Esophagus squamous epithelium (tissue), 5 donors: ENCODE results near the gene SLC6A19. TPM values are rescaled to one million over a fixed set of nuclear protein-coding genes. Genes with fewer than 3 reads are reported as not detected.

Source experiments
- DNase-seq: peaks from one replicate; lab custom pipeline; 2025; lab: John Stamatoyannopoulos, UW
- H3K27ac ChIP-seq, 4 donors: fragments of 200-600 bp; sonication (generic); one replicate each; pipeline ENCODE4 v1.5.1; 2016 to 2019; ENCODE audit warnings: mild to moderate bottlenecking in 1 of 4
- H3K27me3 ChIP-seq, 4 donors: fragments of 200-600 bp; sonication (generic); 1 replicate in 3 of 4; 2 replicates in 1 of 4; pipeline versions ENCODE4 v1.5.1 to v1.6.0; 2017 to 2021; ENCODE audit warnings: antibody characterized with exemption in 1 of 4
- H3K36me3 ChIP-seq, 3 donors: fragments of 200-600 bp; sonication (generic); one replicate each; pipeline ENCODE4 v1.5.1; 2016 to 2019
- H3K4me1 ChIP-seq, 3 donors: fragments of 200-600 bp; sonication (generic); one replicate each; pipeline ENCODE4 v1.5.1; 2017 to 2019
- H3K4me3 ChIP-seq, 4 donors: fragments of 200-600 bp; sonication (generic); 1 replicate in 3 of 4; 2 replicates in 1 of 4; pipeline ENCODE4 v1.5.1; 2016 to 2019; ENCODE audit warnings: mild to moderate bottlenecking in 2 of 4, moderate library complexity in 1 of 4
- H3K9me3 ChIP-seq, 3 donors: fragments of 200-600 bp; sonication (generic); one replicate each; pipeline ENCODE4 v1.5.1; 2016 to 2019
- CTCF ChIP-seq, 6 experiments: fragments of 450-650 bp in 4 of 6; fragments of 200-600 bp in 2 of 6; sonication (generic) in 2 of 6; IDR thresholded peaks; one replicate each; pipeline ENCODE4 v1.5.1; 2016 to 2019; ENCODE audit warnings: antibody characterized with exemption in 6 of 6, mild to moderate bottlenecking in 4 of 6, moderate library complexity in 4 of 6
- POLR2A ChIP-seq, 4 donors: fragments of 450-650 bp; IDR thresholded peaks; one replicate each; pipeline ENCODE4 v1.6.1; 2017; ENCODE audit warnings: antibody characterized with exemption in 4 of 4, mild to moderate bottlenecking in 4 of 4, moderate library complexity in 3 of 4
- WGBS, 2 donors: methylation state at CpG; one replicate each; pipeline ENCODE4 v1.1.5; 2018; 5-methylcytosine and 5-hydroxymethylcytosine counted together
- intact Hi-C: fragments of 100-400 bp; cut with DNase I; formaldehyde crosslinking; loops from one replicate; pipeline ENCODE4 v1.15.0; 2022
- total RNA-seq, 4 donors: library from RNA; depleted of rRNA; stranded (reverse); fragments of >200 nt; gene quantifications; one replicate each; pipeline ENCODE4 v1.1.0, GENCODE V29; 2016
- donor health status: DM: yes; HTN: yes; CAD: no.

The SLC6A19 gene
- total RNA-seq, 4 donors from 2014 or later = not detected

- H3K4me1 ChIP-seq = peaks cover 8 to 11% (median 8%) of the 10 kb centered on the region in 3 donors
- intact Hi-C loops = loop anchor here (5.0 to 10.0 kb wide), 2 partner anchors 243 to 474 kb away; no protein-coding TSS in a partner anchor
- no peak for DNase-seq
- H3K27ac ChIP-seq = no peak overlapping the region
- no peaks in the 10 kb centered on the region for H3K36me3 ChIP-seq
- TF ChIP-seq CTCF (IDR thresholded peaks at IDR 0.05) (peak; percentile 47 to 78 (median 64)), POLR2A (IDR thresholded peaks at IDR 0.05) (no peak)
- H3K4me3 ChIP-seq = peak overlapping the region in 2 of 4 donors; percentile 14 to 43
- peaks cover 0 to 52% (median 0%) of the 10 kb centered on the region in 4 donors for H3K27me3 ChIP-seq
- 11 to 23% methylated on average over 16 to 20 of the region's 28 CpGs for WGBS, 2 donors
- no peaks in the 10 kb centered on the region for H3K9me3 ChIP-seq
Measured at GRCh38 chr5:1167728-1168709, 33.4 kb upstream of the SLC6A19 start.

GRCh38 chr5:1168796-1169195 is 32.6 kb upstream of the SLC6A19 start:
- Histone ChIP-seq H3K27me3 (peaks cover 0 to 53% (median 0%) of the 10 kb centered on the region in 4 donors), H3K9me3 (no peaks in the 10 kb centered on the region), H3K27ac (no peak overlapping the region), H3K4me1 (peaks cover 8 to 11% (median 8%) of the 10 kb centered on the region in 3 donors), H3K4me3 (no peak overlapping the region), H3K36me3 (no peaks in the 10 kb centered on the region)
- 48 to 76% methylated on average over 15 to 16 of the region's 16 CpGs for WGBS, 2 donors
- DNase-seq = no peak
- intact Hi-C loops = loop anchor here (5.0 to 10.0 kb wide), 2 partner anchors 244 to 474 kb away; no protein-coding TSS in a partner anchor
- TF ChIP-seq CTCF (IDR thresholded peaks at IDR 0.05) = no peak
- no peak for TF ChIP-seq POLR2A (IDR thresholded peaks at IDR 0.05)

GRCh38 chr5:1169211-1170115 is 31.9 kb upstream of the SLC6A19 start:
- Histone ChIP-seq H3K27me3 (peaks cover 0 to 51% (median 0%) of the 10 kb centered on the region in 4 donors), H3K27ac (no peak overlapping the region), H3K36me3 (no peaks in the 10 kb centered on the region), H3K4me1 (peaks cover 8 to 11% (median 8%) of the 10 kb centered on the region in 3 donors), H3K4me3 (no peak overlapping the region), H3K9me3 (no peaks in the 10 kb centered on the region)
- intact Hi-C loops = loop anchor here (5.0 to 10.0 kb wide), 2 partner anchors 245 to 473 kb away; no protein-coding TSS in a partner anchor
- WGBS, 2 donors = 86 to 88% methylated on average over 8 to 15 of the region's 33 CpGs
- TF ChIP-seq POLR2A (IDR thresholded peaks at IDR 0.05) (no peak), CTCF (IDR thresholded peaks at IDR 0.05) (no peak)
- no peak for DNase-seq

- 56 to 66% methylated on average over 13 to 14 of the region's 15 CpGs for WGBS, 2 donors
- no peak overlapping the region for H3K4me3 ChIP-seq
- H3K4me1 ChIP-seq = peaks cover 8 to 11% (median 8%) of the 10 kb centered on the region in 3 donors
- peaks cover 0 to 52% (median 0%) of the 10 kb centered on the region in 4 donors for H3K27me3 ChIP-seq
- H3K27ac ChIP-seq = no peak overlapping the region
- DNase-seq = no peak
- no peaks in the 10 kb centered on the region for H3K36me3 ChIP-seq
- TF ChIP-seq CTCF (IDR thresholded peaks at IDR 0.05) (no peak), POLR2A (IDR thresholded peaks at IDR 0.05) (no peak)
- H3K9me3 ChIP-seq = no peaks in the 10 kb centered on the region
- intact Hi-C loops = no loop called here
Measured at GRCh38 chr5:1171340-1171941, 30.0 kb upstream of the SLC6A19 start.
